SK-N-SH (cell line): ENCODE results near the gene OGFOD3. TPM values are rescaled to one million over a fixed set of nuclear protein-coding genes. Genes with fewer than 3 reads are reported as not detected.
"Not testable (repeated sequence)": the region's sequence is repeated elsewhere in the genome, so short reads cannot be mapped to it uniquely, and the experiment has no call there.

Experiments
- CTCF ChIA-PET: fragments of 300-600, 350-600 bp; formaldehyde crosslinking; extraction: SDS; loops from one replicate; lab custom pipeline; 2021; lab: Yijun Ruan, JAX
- POLR2A ChIA-PET: fragments of 350-600 bp; sonication (Branson Sonifier 250); formaldehyde crosslinking; extraction: SDS; loops from one replicate; lab custom pipeline; 2020; ENCODE audit warnings: antibody characterized with exemption, inconsistent platforms; lab: Yijun Ruan, JAX
- DNase-seq: peaks from one replicate; pipeline ENCODE4 v3.0.0; 2012
- H2AFZ ChIP-seq: fragments of 200-600 bp; sonication (generic); 2 replicates; pipeline ENCODE4 v1.8.1; 2016; ENCODE audit warnings: antibody characterized with exemption, mild to moderate bottlenecking, low read depth
- H3F3A ChIP-seq: fragments of 200-600 bp; sonication (generic); replicated peaks from 2 replicates; pipeline ENCODE3; 2016; ENCODE audit warnings: antibody characterized with exemption, mild to moderate bottlenecking; ENCODE audit not compliant: insufficient read depth
- H3K27ac ChIP-seq, 2 experiments: fragments of 200-500 bp in 1 of 2; fragments of 200-600 bp in 1 of 2; sonication (Bioruptor generic) in 1 of 2; sonication (generic), shearing (Covaris generic) in 1 of 2; 2 replicates each; pipeline versions ENCODE4 v1.5.1 to v1.6.1; 2014 to 2016; ENCODE audit warnings: low read depth in 2 of 2, inconsistent platforms in 1 of 2, low read length in 1 of 2, mild to moderate bottlenecking in 1 of 2, mixed read lengths in 1 of 2
- H3K27me3 ChIP-seq: fragments of 200-600 bp; sonication (generic), shearing (Covaris generic); 2 replicates; pipeline ENCODE4 v1.6.1; 2016; ENCODE audit warnings: mixed run types; ENCODE audit not compliant: insufficient read depth
- H3K36me3 ChIP-seq, 2 experiments: fragments of 200-500 bp in 1 of 2; fragments of 200-600 bp in 1 of 2; sonication (Bioruptor generic) in 1 of 2; sonication (generic) in 1 of 2; replicated peaks in 1 of 2; 2 replicates each; pipeline versions ENCODE3 to v1.5.1; 2014 to 2016; ENCODE audit warnings: low read length in 1 of 2, mild to moderate bottlenecking in 1 of 2; ENCODE audit not compliant: insufficient read depth in 2 of 2, control insufficient read depth in 1 of 2
- H3K4me1 ChIP-seq, 2 experiments: fragments of 200-500 bp in 1 of 2; fragments of 200-600 bp in 1 of 2; sonication (Bioruptor generic) in 1 of 2; sonication (generic), shearing (Covaris generic) in 1 of 2; 2 replicates each; pipeline versions ENCODE4 v1.5.1 to v1.6.1; 2014 to 2016; ENCODE audit warnings: low read depth in 1 of 2, low read length in 1 of 2, mixed run types in 1 of 2; ENCODE audit not compliant: insufficient read depth in 2 of 2, control insufficient read depth in 1 of 2
- H3K4me2 ChIP-seq: fragments of 200-600 bp; sonication (generic), shearing (Covaris generic); 2 replicates; pipeline ENCODE4 v1.6.1; 2017; ENCODE audit warnings: mixed run types
- H3K4me3 ChIP-seq, 2 experiments: fragments of 200-500 bp in 1 of 2; fragments of 200-600 bp in 1 of 2; sonication (Bioruptor generic) in 1 of 2; sonication (generic), shearing (Covaris generic) in 1 of 2; 2 replicates each; pipeline versions ENCODE4 v1.5.1 to v1.8.1; 2014 to 2016; ENCODE audit warnings: low read depth in 2 of 2, inconsistent platforms in 1 of 2, low read length in 1 of 2, mild to moderate bottlenecking in 1 of 2, mixed read lengths in 1 of 2, moderate library complexity in 1 of 2
- H3K79me2 ChIP-seq: fragments of 200-600 bp; sonication (generic); 2 replicates; pipeline ENCODE4 v1.8.1; 2017; ENCODE audit warnings: mild to moderate bottlenecking; ENCODE audit not compliant: insufficient read depth
- H3K9ac ChIP-seq: fragments of 200-600 bp; sonication (generic); 2 replicates; pipeline ENCODE4 v1.6.1; 2017; ENCODE audit warnings: mixed run types
- H3K9me2 ChIP-seq: fragments of 200-600 bp; sonication (generic); 2 replicates; pipeline ENCODE4 v1.6.1; 2017; ENCODE audit warnings: mixed run types
- H3K9me3 ChIP-seq: fragments of 200-600 bp; sonication (generic); 2 replicates; pipeline ENCODE4 v1.6.1; 2017; ENCODE audit warnings: mixed run types, mild to moderate bottlenecking, moderate library complexity
- H4K20me1 ChIP-seq: fragments of 200-600 bp; sonication (generic); 2 replicates; pipeline ENCODE4 v1.6.1; 2017; ENCODE audit warnings: mild to moderate bottlenecking, mixed run types; ENCODE audit not compliant: insufficient read depth
- ELF1 ChIP-seq: IDR thresholded peaks from 2 replicates; pipeline ENCODE4 v1.4.0; 2012
- EP300 ChIP-seq, 2 experiments: IDR thresholded peaks; 2 replicates each; pipeline versions ENCODE4 v1.4.0 to v1.6.1; 2012; ENCODE audit warnings: borderline replicate concordance in 1 of 2, low read depth in 1 of 2, low read length in 1 of 2
- MAX ChIP-seq: IDR thresholded peaks from 2 replicates; pipeline ENCODE4 v1.4.0; 2012; ENCODE audit warnings: low read depth
- POLR2AphosphoS5 ChIP-seq: IDR thresholded peaks from 2 replicates; pipeline ENCODE4 v1.6.1; 2012; ENCODE audit warnings: low read depth, low read length
- RAD21 ChIP-seq: IDR thresholded peaks from 2 replicates; pipeline ENCODE4 v1.6.1; 2012; ENCODE audit warnings: mild to moderate bottlenecking, low read length
- TCF12 ChIP-seq: IDR thresholded peaks from 2 replicates; pipeline ENCODE4 v1.4.0; 2012
- WGBS: methylation state at CpG from one replicate; pipeline ENCODE4 v1.1.6; 2017; ENCODE audit warnings: low lambda C conversion rate; 5-methylcytosine and 5-hydroxymethylcytosine counted together
- polyA plus RNA-seq, 3 experiments: library from polyadenylated mRNA; depleted of rRNA; stranded (reverse); fragments of >200 nt; gene quantifications; 2 replicates each; pipeline ENCODE4 v1.2.3, GENCODE V29; 2012

Gene OGFOD3
- polyA plus RNA-seq, 1 of the 3 experiments (the other 2 are of a cell fraction), result 68.2 TPM

GRCh38 chr17:82377924-82378740, 40.3 kb downstream of the OGFOD3 start:
- no peaks in the 10 kb centered on the region for H4K20me1 ChIP-seq
- peaks cover 69% of the 10 kb centered on the region for H3K27me3 ChIP-seq
- ChIA-PET CTCF (interaction anchor here (0.9 to 1.8 kb wide), 7 partner anchors 10 to 45 kb away, joined by 3 to 6 read pairs (median 5); no protein-coding TSS in a partner anchor), POLR2A (no interaction called here)
- H3K9me2 ChIP-seq, result no peaks in the 10 kb centered on the region
- H3K27ac ChIP-seq, result no peak overlapping the region
- no peak overlapping the region for H3K4me3 ChIP-seq
- WGBS, result 35% methylated on average over 31 of the region's 31 CpGs
- no peaks in the 10 kb centered on the region for H3K36me3 ChIP-seq
- peaks cover 0 to 33% of the 10 kb centered on the region in 2 experiments; a peak in 2 of 4 replicates for H3K4me1 ChIP-seq
- H3K9ac ChIP-seq, result no peak overlapping the region
- peak overlapping the region; percentile 45 for H3K4me2 ChIP-seq
- no peak for TF ChIP-seq POLR2AphosphoS5
- no peaks in the 10 kb centered on the region for H3K9me3 ChIP-seq
- H2AFZ ChIP-seq, result no peak overlapping the region
- no peaks in the 10 kb centered on the region for H3K79me2 ChIP-seq
- H3F3A ChIP-seq, result peaks cover 9% of the 10 kb centered on the region
- no peak for DNase-seq

GRCh38 chr17:82377294-82377693, 41.1 kb downstream of the OGFOD3 start:
- H3K9me2 ChIP-seq, H2AFZ ChIP-seq, H3K4me3 ChIP-seq, H3K27ac ChIP-seq, H3K36me3 ChIP-seq, H3K4me2 ChIP-seq, H4K20me1 ChIP-seq, DNase-seq, H3K9ac ChIP-seq, H3K9me3 ChIP-seq, POLR2A ChIA-PET, H3F3A ChIP-seq, H3K79me2 ChIP-seq: not testable (repeated sequence)
- 34% methylated on average over 3 of the region's 5 CpGs for WGBS
- Histone ChIP-seq H3K4me1 (peaks cover 0 to 30% of the 10 kb centered on the region in 2 experiments; a peak in 2 of 4 replicates), H3K27me3 (peaks cover 77% of the 10 kb centered on the region)
- CTCF ChIA-PET, result interaction anchor here (1.8 kb wide), 1 partner anchor 36 kb away, joined by 5 read pairs; no protein-coding TSS in a partner anchor

- CTCF ChIA-PET, result interaction anchor here (0.6 to 3.1 kb wide), 7 partner anchors 9 to 1854 kb away, joined by 3 to 20 read pairs (median 4); no protein-coding TSS in a partner anchor
- Histone ChIP-seq H3K4me3 (no peak overlapping the region), H3K27ac (no peak overlapping the region), H3K9me2 (no peaks in the 10 kb centered on the region), H3K79me2 (no peaks in the 10 kb centered on the region), H3K4me1 (peaks cover 0 to 29% of the 10 kb centered on the region in 2 experiments; a peak in 2 of 4 replicates), H3K9me3 (no peaks in the 10 kb centered on the region), H3K36me3 (no peaks in the 10 kb centered on the region), H3F3A (peaks cover 9% of the 10 kb centered on the region), H2AFZ (no peak overlapping the region), H3K27me3 (peaks cover 88% of the 10 kb centered on the region), H4K20me1 (no peaks in the 10 kb centered on the region), H3K9ac (no peak overlapping the region), H3K4me2 (no peak overlapping the region; the same call in 1 of the 2 replicates)
- POLR2A ChIA-PET, result no interaction called here
- TF ChIP-seq MAX, result no peak
- TF ChIP-seq ELF1, result no peak
- TF ChIP-seq POLR2AphosphoS5, result no peak
- TF ChIP-seq RAD21, result no peak
- no peak for TF ChIP-seq EP300 (IDR thresholded peaks at IDR 0.05; ENCODE audit: borderline replicate concordance in 1 of 2, low read depth in 1 of 2, low read length in 1 of 2)
- TF ChIP-seq TCF12, result no peak
- DNase-seq, result no peak
- 45% methylated on average over 14 of the region's 16 CpGs for WGBS
Measured at GRCh38 chr17:82376042-82376730, 42.2 kb downstream of the OGFOD3 start.
